ENCODE results near the gene BIRC7.

DNA sequence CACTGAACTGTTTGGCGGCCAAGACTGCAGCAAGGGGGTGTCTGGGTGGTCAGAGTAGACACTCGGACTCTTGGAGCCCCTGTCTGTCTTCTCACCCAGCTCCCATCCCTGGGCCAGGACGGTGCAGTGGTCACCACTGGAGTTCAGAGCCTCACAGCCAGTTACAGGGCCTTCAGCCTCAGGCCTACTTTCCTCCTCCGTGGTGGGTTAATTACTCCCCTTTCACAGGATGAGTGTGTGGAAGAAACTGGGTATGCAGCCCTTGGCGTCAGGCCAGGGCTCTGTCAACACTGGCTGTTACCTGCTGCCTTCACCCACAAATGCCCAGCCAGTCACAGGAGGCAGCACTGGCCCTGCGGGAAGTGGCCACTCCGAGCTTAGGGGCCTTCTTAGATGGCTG is 18.0 kb upstream of the BIRC7 start:
- TF ChIP-seq CTCF (conservative IDR thresholded peaks at IDR 0.05; ENCODE audit: low read length) (no peak), EZH2phosphoT487 (IDR thresholded peaks at IDR 0.05; ENCODE audit: borderline replicate concordance, low read depth, low read length) (no peak)

Measured in OCI-LY7 (cell line).